HUES6 (cell line): Measurements from ENCODE around the gene ZFAND2A.
"Not testable (repeated sequence)": the region's sequence is repeated elsewhere in the genome, so short reads cannot be mapped to it uniquely, and the experiment has no call there.

Experiments used
- H3K27ac ChIP-seq: 2 replicates; pipeline ENCODE4 v1.7.0; 2013; ENCODE audit warnings: low read depth, mild to moderate bottlenecking, low read length, inconsistent platforms
- H3K27me3 ChIP-seq: 2 replicates; pipeline ENCODE4 v1.6.1; 2013; ENCODE audit warnings: low read length; ENCODE audit not compliant: control insufficient read depth, insufficient read depth
- H3K36me3 ChIP-seq: 2 replicates; pipeline ENCODE4 v1.6.1; 2013; ENCODE audit warnings: low read length; ENCODE audit not compliant: control insufficient read depth, insufficient read depth
- H3K4me1 ChIP-seq: 2 replicates; pipeline ENCODE4 v1.6.1; 2013; ENCODE audit warnings: low read length; ENCODE audit not compliant: control insufficient read depth, insufficient read depth
- H3K4me3 ChIP-seq: 2 replicates; pipeline ENCODE4 v1.5.1; 2013; ENCODE audit warnings: low read depth, low read length
- H3K9ac ChIP-seq: one replicate; pipeline ENCODE4 v1.6.1; 2013; ENCODE audit warnings: mild to moderate bottlenecking, low read length
- H3K9me3 ChIP-seq: 2 replicates; pipeline ENCODE4 v1.6.1; 2013; ENCODE audit warnings: low read depth, low read length; ENCODE audit not compliant: control insufficient read depth, insufficient read depth

Gene ZFAND2A

DNA sequence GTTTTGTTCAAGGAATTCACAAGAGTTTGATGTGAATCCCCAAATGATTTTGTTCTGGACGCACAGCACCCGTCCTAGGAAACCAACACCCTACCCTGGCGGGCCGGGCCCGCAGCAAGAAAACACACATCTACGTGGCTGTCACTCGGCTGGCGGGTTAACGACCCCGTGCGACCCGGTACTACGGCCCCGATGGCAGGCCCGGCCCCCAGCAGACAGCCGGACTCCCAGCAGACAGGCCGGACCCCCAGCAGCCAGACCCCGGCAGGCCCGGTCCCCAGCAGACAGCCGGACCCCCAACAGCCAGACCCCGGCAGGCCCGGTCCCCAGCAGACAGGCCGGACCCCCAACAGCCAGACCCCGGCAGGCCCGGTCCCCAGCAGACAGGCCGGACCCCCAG lies 765 bp downstream of the ZFAND2A start:
- Histone ChIP-seq H3K36me3 (peaks cover 43% of the 10 kb centered on the region), H3K9ac (peak overlapping the region; percentile 73)
- not testable (repeated sequence) for H3K27ac ChIP-seq

DNA sequence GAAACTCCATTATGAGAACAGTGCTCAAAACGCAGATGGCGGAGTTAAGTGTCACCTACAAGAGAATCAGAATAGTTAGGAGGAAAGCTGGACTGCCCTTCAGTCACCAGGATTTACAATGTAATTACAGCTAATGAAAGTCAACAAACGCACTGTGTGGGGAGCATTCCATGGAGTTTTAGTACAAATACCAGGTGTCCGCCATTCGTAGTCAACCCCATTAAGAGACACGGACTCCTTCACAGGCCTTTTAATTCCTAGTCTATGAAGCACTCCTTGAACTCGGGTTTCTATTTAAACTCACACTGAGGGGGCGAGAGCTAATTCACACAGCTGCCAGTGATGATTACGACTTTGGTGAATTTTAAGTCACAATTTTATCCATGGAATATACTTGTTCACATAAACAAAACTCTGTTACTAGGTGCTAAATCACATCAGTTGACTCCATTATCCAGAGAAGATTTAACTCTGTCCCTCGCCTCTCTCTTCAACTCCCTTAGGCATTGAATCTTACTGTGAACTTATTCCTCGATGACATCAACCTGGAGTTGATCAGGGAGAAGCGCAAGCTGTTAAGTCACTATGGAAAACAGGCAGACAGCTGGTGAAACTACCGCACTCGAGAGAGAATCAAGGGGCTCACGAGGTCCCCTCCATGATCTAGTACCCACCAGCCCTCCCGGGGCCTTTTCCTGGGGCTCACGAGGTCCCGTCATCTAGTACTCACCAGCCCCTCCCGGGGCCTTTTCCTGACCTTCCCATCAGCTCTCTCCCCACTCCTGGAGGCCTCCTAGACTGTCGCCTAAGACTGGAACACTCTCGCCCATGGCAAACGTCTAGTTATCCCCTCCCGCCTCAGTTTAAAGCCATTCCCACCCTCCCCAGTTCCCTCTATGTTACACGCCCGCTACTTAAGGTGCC lies 1.5 kb downstream of the ZFAND2A start:
- H3K4me3 ChIP-seq, result peak overlapping the region; percentile 96
- H3K27ac ChIP-seq, result no peak overlapping the region
- H3K36me3 ChIP-seq, result peaks cover 51% of the 10 kb centered on the region
- no peaks in the 10 kb centered on the region; the same call in 1 of the 2 replicates for H3K4me1 ChIP-seq
- no peaks in the 10 kb centered on the region for H3K27me3 ChIP-seq
- H3K9me3 ChIP-seq, result no peaks in the 10 kb centered on the region
- H3K9ac ChIP-seq, result peak overlapping the region; percentile 73

More for the DNA sequence above, 765 bp downstream of the ZFAND2A start:
- not testable (repeated sequence) for H3K9me3 ChIP-seq, H3K4me1 ChIP-seq, H3K27me3 ChIP-seq
- H3K4me3 ChIP-seq, result peak overlapping the region; percentile 96

GRCh38 chr7:1156782-1157535 lies 3.0 kb downstream of the ZFAND2A start:
- H3K27ac ChIP-seq, result no peak overlapping the region
- H3K36me3 ChIP-seq, result peaks cover 59% of the 10 kb centered on the region
- no peaks in the 10 kb centered on the region; the same call in 1 of the 2 replicates for H3K4me1 ChIP-seq
- H3K4me3 ChIP-seq, result no peak overlapping the region
- no peak overlapping the region for H3K9ac ChIP-seq
- H3K9me3 ChIP-seq, result no peaks in the 10 kb centered on the region
- no peaks in the 10 kb centered on the region for H3K27me3 ChIP-seq

DNA sequence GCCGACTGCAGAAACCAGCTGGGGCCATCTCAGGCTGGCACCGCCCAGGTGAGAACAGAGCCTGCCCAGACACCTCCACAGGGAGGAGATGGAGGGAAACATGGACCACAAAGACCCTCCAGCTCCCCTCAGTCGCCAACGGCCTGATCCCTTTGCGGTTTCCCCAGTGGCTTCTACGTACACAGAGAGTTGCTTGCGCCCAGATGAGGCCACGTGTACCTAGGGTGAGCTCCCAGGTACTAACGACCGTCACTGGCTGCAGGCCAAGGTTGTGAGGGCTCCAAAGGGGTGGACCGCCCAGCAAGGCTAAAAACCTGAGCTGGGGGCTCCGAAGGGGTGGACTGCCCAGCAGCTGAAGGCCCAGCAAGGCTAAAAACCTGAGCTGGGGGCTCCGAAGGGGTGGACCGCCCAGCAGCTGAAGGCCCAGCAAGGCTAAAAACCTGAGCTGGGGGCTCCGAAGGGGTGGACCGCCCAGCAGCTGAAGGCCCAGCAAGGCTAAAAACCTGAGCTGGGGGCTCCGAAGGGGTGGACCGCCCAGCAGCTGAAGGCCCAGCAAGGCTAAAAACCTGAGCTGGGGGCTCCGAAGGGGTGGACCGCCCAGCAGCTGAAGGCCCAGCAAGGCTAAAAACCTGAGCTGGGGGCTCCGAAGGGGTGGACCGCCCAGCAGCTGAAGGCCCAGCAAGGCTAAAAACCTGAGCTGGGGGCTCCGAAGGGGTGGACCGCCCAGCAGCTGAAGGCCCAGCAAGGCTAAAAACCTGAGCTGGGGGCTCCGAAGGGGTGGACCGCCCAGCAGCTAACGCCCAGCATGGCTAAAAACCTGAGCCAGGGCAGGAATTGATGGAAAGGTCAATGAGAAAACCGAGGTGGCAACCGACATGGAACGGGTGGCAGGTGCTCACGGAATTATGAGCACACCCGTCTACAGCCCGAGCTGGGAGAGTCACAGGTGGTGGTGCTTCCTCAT lies 3.9 kb downstream of the ZFAND2A start:
- H3K4me3 ChIP-seq, H3K27ac ChIP-seq, H3K9me3 ChIP-seq, H3K9ac ChIP-seq, H3K4me1 ChIP-seq, H3K27me3 ChIP-seq: not testable (repeated sequence)
- peaks cover 67% of the 10 kb centered on the region for H3K36me3 ChIP-seq

DNA sequence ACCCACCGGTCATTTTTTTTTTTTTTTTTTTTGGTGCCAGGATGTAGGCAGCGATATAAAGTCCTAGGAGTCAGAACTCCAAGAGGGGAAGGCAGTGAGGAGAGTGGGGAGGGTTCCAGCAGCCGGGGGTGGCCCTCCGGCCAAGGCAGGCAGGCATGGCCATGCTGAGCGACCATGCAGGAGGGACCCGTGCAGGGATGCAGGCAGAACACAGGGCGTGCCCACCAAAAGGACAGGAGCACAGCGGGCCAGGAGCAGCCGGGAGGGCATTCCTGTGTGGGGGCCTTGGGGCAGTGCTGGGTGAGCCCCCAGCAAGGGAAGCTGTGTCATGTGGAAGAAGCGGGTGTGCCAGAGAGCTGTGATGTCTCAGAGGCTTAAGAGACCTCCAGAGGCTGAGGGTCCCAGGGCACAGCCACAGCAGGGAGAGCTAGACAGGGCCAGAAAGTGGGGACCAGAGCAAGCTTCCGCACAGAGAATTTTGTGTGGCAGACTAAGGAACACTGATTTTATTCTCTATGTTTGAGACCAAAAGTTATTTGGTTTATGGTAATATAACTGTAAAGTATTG lies 5.7 kb downstream of the ZFAND2A start:
- Histone ChIP-seq H3K27me3 (no peaks in the 10 kb centered on the region), H3K27ac (no peak overlapping the region), H3K4me3 (no peak overlapping the region), H3K9ac (no peak overlapping the region), H3K9me3 (no peaks in the 10 kb centered on the region), H3K36me3 (peaks cover 68% of the 10 kb centered on the region), H3K4me1 (no peaks in the 10 kb centered on the region; the same call in 1 of the 2 replicates)

- no peak overlapping the region for H3K9ac ChIP-seq
- H3K27ac ChIP-seq, result no peak overlapping the region
- no peak overlapping the region for H3K4me3 ChIP-seq
- H3K27me3 ChIP-seq, result no peaks in the 10 kb centered on the region
- H3K4me1 ChIP-seq, result no peaks in the 10 kb centered on the region
- no peaks in the 10 kb centered on the region for H3K9me3 ChIP-seq
- peaks cover 59% of the 10 kb centered on the region for H3K36me3 ChIP-seq
Measured at GRCh38 chr7:1152492-1152891, 7.5 kb downstream of the ZFAND2A start.

- no peaks in the 10 kb centered on the region for H3K27me3 ChIP-seq
- peaks cover 53% of the 10 kb centered on the region for H3K36me3 ChIP-seq
- H3K27ac ChIP-seq, result no peak overlapping the region
- H3K9ac ChIP-seq, result no peak overlapping the region
- H3K9me3 ChIP-seq, result no peaks in the 10 kb centered on the region
- no peaks in the 10 kb centered on the region for H3K4me1 ChIP-seq
- H3K4me3 ChIP-seq, result no peak overlapping the region
Measured at GRCh38 chr7:1151653-1152425, 8.2 kb downstream of the ZFAND2A start.

DNA sequence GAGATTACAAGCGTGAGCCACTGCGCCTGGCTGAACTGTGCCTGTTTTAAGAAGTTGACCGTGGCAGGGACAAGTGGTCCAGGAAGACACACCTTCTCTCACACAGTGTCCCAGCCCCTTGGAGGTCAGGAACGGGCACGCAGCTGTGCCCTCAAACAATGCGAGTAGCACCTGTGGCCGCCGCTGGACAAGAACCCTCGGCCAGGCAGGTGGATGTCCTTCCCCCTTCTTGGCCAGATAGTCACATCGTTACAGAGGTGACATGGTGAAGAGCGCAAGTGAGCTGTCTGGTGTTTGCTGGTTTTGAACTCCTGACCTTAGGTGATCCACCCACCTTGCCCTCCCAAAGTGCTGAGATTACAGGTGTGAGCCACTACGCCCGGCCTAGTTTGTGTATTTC lies 8.8 kb downstream of the ZFAND2A start:
- no peak overlapping the region for H3K27ac ChIP-seq
- H3K36me3 ChIP-seq, result peaks cover 49% of the 10 kb centered on the region
- H3K9ac ChIP-seq, result no peak overlapping the region
- H3K4me1 ChIP-seq, result no peaks in the 10 kb centered on the region
- no peaks in the 10 kb centered on the region for H3K9me3 ChIP-seq
- H3K4me3 ChIP-seq, result no peak overlapping the region
- H3K27me3 ChIP-seq, result no peaks in the 10 kb centered on the region

- H3K9ac ChIP-seq, result no peak overlapping the region
- peaks cover 44% of the 10 kb centered on the region for H3K36me3 ChIP-seq
- H3K27me3 ChIP-seq, result no peaks in the 10 kb centered on the region
- H3K27ac ChIP-seq, result no peak overlapping the region
- H3K9me3 ChIP-seq, result no peaks in the 10 kb centered on the region
- H3K4me1 ChIP-seq, result no peaks in the 10 kb centered on the region
- H3K4me3 ChIP-seq, result no peak overlapping the region
Measured at GRCh38 chr7:1150400-1151002, 9.5 kb downstream of the ZFAND2A start.
